Body of pancreas (tissue), 4 donors: ENCODE results near the gene MECR. TPM values are rescaled to one million over a fixed set of nuclear protein-coding genes. Genes with fewer than 3 reads are reported as not detected.

ENCODE experiments used
- ATAC-seq: fragments of 150-250 bp; one replicate; pipeline ENCODE4 v1.9.1; 2016
- DNase-seq, 4 donors: peaks; one replicate each; pipeline ENCODE4 v3.0.0-alpha.2; 2019
- H3K27ac ChIP-seq, 4 donors: fragments of 200-600 bp; sonication (generic); 1 replicate in 3 of 4; 2 replicates in 1 of 4; pipeline versions ENCODE4 v1.5.1 to v1.6.1; 2016 to 2019; ENCODE audit warnings: mild to moderate bottlenecking in 1 of 4, mixed read lengths in 1 of 4, moderate library complexity in 1 of 4
- H3K27me3 ChIP-seq, 2 donors: fragments of 200-600 bp; sonication (generic); one replicate each; pipeline ENCODE4 v1.6.0; 2016; ENCODE audit warnings: mild to moderate bottlenecking in 1 of 2
- H3K36me3 ChIP-seq, 2 donors: fragments of 200-600 bp; sonication (generic); replicated peaks in 1 of 2; 2 replicates each; pipeline ENCODE4 v1.5.1; 2016; ENCODE audit warnings: low read depth in 2 of 2; ENCODE audit not compliant: insufficient read depth in 1 of 2
- H3K4me1 ChIP-seq: fragments of 200-600 bp; sonication (generic); one replicate; pipeline ENCODE4 v1.6.0; 2016
- H3K4me3 ChIP-seq, 2 donors: fragments of 200-600 bp; sonication (generic); 1 replicate in 1 of 2; 2 replicates in 1 of 2; pipeline ENCODE4 v1.5.1; 2016 to 2019
- H3K9me3 ChIP-seq, 3 donors: fragments of 200-600 bp; sonication (generic); 1 replicate in 2 of 3; 2 replicates in 1 of 3; pipeline ENCODE4 v1.5.1; 2016
- CTCF ChIP-seq, 7 experiments: fragments of 450-650 bp in 4 of 7; fragments of 200-600 bp in 3 of 7; sonication (generic) in 3 of 7; IDR thresholded peaks; one replicate each; pipeline ENCODE4 v1.5.1; 2016 to 2019; ENCODE audit warnings: antibody characterized with exemption in 7 of 7
- POLR2A ChIP-seq, 3 donors: fragments of 450-650 bp; IDR thresholded peaks; one replicate each; pipeline ENCODE4 v1.6.1; 2016; ENCODE audit warnings: antibody characterized with exemption in 3 of 3, mild to moderate bottlenecking in 2 of 3
- WGBS, 2 donors: methylation state at CpG; one replicate each; pipeline ENCODE4 v1.1.5; 2017; 5-methylcytosine and 5-hydroxymethylcytosine counted together
- intact Hi-C: fragments of 100-400 bp; cut with DNase I; formaldehyde crosslinking; loops from one replicate; pipeline ENCODE4 v1.15.1; 2023
- total RNA-seq, 2 donors: library from RNA; depleted of rRNA; stranded (reverse); fragments of >200 nt; gene quantifications; one replicate each; pipeline ENCODE4 v1.1.0, GENCODE V29; 2016

The MECR gene
- total RNA-seq, 2 donors from 2014 or later: 10.6 to 30.7 TPM

GRCh38 chr1:29213055-29213454 is 17.7 kb downstream of the MECR start:
- ATAC-seq (no peak), DNase-seq (no peak)
- Histone ChIP-seq H3K4me3 (no peak overlapping the region), H3K27me3 (no peaks in the 10 kb centered on the region), H3K36me3 (peaks cover 0 to 9% of the 10 kb centered on the region in 2 donors), H3K9me3 (no peaks in the 10 kb centered on the region), H3K4me1 (no peaks in the 10 kb centered on the region), H3K27ac (no peak overlapping the region)
- intact Hi-C loops: no loop called here
- 90 to 91% methylated on average over 5 of the region's 5 CpGs for WGBS, 2 donors
- TF ChIP-seq CTCF (IDR thresholded peaks at IDR 0.05): no peak
- no peak for TF ChIP-seq POLR2A (IDR thresholded peaks at IDR 0.05)

GRCh38 chr1:29211086-29212030 is 19.4 kb downstream of the MECR start:
- Histone ChIP-seq H3K4me3 (no peak overlapping the region), H3K27me3 (no peaks in the 10 kb centered on the region), H3K27ac (no peak overlapping the region), H3K4me1 (no peaks in the 10 kb centered on the region), H3K36me3 (peaks cover 0 to 9% of the 10 kb centered on the region in 2 donors), H3K9me3 (no peaks in the 10 kb centered on the region)
- 86 to 90% methylated on average over 12 of the region's 12 CpGs for WGBS, 2 donors
- intact Hi-C loops: no loop called here
- ATAC-seq (no peak), DNase-seq (no peak)
- TF ChIP-seq POLR2A (IDR thresholded peaks at IDR 0.05) (no peak), CTCF (IDR thresholded peaks at IDR 0.05) (no peak)

- intact Hi-C loops: no loop called here
- ATAC-seq (no peak), DNase-seq (no peak)
- H3K4me3 ChIP-seq: no peak overlapping the region
- no peaks in the 10 kb centered on the region for H3K9me3 ChIP-seq
- H3K36me3 ChIP-seq: peaks cover 0 to 7% of the 10 kb centered on the region in 2 donors
- no peaks in the 10 kb centered on the region for H3K27me3 ChIP-seq
- no peaks in the 10 kb centered on the region for H3K4me1 ChIP-seq
- 81 to 96% methylated on average over 7 of the region's 7 CpGs for WGBS, 2 donors
- H3K27ac ChIP-seq: no peak overlapping the region
- no peak for TF ChIP-seq CTCF (IDR thresholded peaks at IDR 0.05)
- TF ChIP-seq POLR2A (IDR thresholded peaks at IDR 0.05): no peak
Observed at GRCh38 chr1:29210278-29211085, 20.3 kb downstream of the MECR start.

- no peak overlapping the region for H3K4me3 ChIP-seq
- no peaks in the 10 kb centered on the region for H3K9me3 ChIP-seq
- H3K4me1 ChIP-seq: no peaks in the 10 kb centered on the region
- 74 to 79% methylated on average over 5 of the region's 5 CpGs for WGBS, 2 donors
- intact Hi-C loops: no loop called here
- H3K27ac ChIP-seq: peak overlapping the region in 1 of 4 donors; percentile 27
- ATAC-seq: no peak
- TF ChIP-seq CTCF (IDR thresholded peaks at IDR 0.05) (no peak), POLR2A (IDR thresholded peaks at IDR 0.05) (no peak)
- no peak for DNase-seq
- H3K27me3 ChIP-seq: no peaks in the 10 kb centered on the region
- peaks cover 0 to 5% of the 10 kb centered on the region in 2 donors for H3K36me3 ChIP-seq
Observed at GRCh38 chr1:29209173-29209572, 21.6 kb downstream of the MECR start.
